CD4-positive, alpha-beta T cell treated with Interleukin-17A for 1 hour (primary cell): ENCODE data around the gene PJA1.

Source experiments
- DNase-seq: peaks from one replicate; pipeline ENCODE4 v3.0.0-alpha.2; 2020

PJA1 gene, protein sequence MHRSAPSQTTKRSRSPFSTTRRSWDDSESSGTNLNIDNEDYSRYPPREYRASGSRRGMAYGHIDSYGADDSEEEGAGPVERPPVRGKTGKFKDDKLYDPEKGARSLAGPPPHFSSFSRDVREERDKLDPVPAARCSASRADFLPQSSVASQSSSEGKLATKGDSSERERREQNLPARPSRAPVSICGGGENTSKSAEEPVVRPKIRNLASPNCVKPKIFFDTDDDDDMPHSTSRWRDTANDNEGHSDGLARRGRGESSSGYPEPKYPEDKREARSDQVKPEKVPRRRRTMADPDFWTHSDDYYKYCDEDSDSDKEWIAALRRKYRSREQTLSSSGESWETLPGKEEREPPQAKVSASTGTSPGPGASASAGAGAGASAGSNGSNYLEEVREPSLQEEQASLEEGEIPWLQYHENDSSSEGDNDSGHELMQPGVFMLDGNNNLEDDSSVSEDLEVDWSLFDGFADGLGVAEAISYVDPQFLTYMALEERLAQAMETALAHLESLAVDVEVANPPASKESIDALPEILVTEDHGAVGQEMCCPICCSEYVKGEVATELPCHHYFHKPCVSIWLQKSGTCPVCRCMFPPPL

DNA sequence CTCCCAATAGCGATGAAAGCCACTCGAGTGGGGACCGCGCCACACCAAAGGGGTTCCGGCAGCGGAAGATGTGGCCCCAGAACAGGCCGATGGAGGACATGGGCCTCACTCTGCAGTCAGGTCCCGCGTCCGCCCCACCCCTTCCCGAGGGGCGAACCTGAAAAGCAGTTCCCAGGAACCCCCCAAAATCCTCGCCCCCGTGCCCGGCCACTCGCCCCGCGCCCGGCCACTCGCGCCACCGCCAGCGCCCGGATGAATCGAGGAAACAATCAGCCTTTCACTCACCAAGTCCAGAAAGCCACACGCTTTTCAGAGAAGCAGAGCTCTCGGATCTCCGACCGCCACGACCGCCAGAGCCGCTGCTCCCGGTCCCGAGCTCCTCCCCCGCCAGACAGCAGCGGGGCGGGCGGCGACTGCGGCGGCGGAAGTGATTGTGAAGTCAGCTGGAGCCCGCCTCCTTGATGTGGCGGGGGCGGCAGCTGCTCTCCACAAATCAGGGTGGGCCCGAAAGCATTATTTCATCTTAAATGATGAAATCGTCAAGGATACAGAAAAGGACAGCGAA, at the start of gene PJA1:
Gene PJA1 (minus strand): TSS at position 367 of the 565 bp plus-strand sequence. CDS start 2,380 bp downstream, outside the sequence.
- DNase-seq, result peak; percentile 73

DNA sequence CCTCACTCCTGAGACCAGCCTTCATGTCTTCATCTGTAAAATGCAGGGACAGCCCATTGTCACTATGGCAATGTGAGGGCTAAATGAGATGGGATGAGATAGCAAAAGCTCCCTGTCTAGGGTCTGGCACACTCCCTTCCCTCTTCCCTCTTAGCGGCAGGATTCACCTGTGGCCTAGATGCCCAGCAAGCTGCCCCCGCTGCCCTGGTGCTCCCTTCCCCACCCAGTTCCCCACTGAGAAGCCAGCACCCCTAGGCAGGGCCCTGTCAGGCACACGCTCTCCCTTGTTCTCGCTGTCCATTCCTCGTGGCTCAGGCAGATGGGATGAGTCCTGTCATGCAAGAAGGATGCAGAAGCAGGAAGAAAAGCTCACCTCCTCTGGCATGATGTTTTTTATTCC, 49.2 kb upstream of the PJA1 start:
- no peak for DNase-seq

DNA sequence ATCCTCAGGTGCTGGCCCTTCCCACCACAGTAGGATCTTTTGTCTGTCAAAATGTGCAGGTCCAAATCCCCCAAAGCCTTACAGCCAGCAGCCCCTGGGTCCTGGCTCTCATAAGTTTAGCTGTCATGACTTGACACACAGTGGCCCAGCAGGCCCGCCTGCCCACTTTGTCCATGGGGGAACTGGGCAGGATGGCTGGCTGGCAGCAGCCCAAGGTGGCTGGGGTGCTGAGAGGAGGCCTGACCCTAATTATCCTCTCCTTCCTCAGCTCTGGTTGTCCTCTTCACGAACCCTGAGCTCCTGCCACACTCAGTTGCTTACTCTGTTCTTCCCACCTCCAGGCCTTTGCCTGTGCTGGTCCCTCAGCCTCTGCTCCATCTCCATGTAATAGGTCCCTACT, 46.4 kb upstream of the PJA1 start:
- DNase-seq, result no peak

DNA sequence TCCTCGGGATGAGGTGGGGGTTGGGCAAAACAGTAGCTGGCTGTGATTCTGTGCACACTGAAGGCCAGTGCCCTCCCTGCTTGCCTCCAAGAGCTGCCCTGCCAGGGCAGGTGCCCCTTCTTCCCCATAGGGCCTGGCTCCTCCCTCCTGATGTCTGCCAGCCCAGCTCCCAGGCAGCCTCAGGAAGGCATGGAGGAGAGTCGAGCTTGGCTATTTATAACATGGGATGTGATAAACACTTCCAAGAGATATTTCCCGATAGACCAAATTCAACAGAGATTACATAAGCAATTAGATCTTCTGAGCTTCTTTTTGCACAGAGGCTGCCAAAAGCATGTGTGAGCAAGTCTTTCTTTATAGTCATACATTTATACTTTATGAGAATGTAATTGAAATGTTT, 45.3 kb upstream of the PJA1 start:
- DNase-seq, result no peak

DNA sequence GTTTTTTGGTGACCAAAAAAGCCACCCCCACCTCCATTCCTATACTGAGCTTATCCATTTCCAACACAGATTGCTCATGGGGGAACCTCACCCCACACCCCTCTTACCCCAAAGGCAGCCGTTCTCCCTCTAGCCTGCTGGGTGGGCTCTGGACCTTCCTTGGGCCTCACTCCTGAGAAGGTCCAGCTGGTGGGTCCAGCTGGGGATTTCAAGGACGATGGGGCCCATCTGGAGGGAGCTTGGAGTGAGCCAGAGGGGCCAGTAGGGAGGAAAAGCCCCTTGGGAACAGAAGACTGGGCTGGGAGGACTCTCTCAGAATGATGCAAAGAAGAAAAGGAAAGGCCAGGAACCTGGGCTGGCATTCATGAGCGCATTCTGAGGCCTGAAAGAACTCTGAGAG, 42.0 kb upstream of the PJA1 start:
- DNase-seq, result no peak

DNA sequence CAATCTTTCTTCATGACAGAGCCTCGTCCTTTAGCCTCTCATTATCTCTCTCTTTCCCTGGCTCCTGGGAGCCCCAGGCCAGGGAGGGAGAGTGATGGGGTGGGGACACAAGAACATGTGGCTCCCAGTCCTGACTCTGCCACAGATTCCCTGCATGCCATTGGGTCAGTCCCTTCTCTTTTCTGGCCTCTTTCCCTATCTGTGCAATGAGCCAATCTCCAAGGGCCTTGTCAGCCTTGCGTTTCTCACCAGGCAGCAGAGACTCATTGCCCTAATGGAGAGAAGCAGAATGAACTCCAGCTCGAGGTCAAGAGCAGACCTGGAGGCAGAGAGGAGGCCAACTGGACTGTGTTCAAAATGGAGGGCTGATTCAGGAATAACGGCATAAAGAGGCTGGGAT, 38.4 kb upstream of the PJA1 start:
- DNase-seq, result no peak

DNA sequence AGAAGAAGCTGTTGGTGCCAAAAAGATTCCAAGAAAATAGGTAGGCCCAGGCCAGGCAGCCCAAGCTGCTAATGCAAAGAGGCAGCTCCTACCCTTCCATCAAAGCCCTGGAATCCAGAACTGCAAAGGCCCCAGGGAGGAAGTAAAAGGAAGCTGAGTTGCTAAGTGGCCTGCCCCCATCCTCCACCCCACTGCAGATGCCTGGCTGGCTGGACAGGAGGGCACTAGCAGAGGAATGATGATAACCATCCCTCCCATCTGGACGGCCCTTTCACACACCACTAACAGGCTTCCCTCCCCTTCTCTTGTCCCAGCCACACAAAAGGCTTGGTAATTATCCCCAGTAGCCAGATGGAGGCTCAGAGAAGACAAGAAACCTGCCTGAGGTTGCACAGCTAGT, 32.4 kb upstream of the PJA1 start:
- no peak for DNase-seq

DNA sequence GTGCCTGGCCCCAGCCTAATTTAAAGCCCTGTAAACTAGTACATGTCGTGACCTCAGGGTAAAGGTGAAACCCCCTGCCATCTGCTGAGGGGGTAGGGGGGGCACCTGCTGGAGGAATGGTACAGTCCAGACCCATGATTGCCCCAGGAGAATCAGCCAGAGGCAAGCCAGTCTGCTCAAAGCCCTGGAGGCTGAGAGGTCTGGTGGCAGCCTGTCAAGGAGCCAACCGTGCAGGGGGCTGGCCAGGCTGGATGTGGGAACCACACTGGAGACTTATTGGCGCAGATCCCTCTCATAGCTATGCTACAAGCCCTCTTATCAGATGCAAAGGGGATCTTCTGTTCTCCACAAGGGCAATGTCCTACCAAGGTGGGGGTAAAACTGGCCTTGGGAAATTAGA, 31.4 kb upstream of the PJA1 start:
- DNase-seq, result no peak

DNA sequence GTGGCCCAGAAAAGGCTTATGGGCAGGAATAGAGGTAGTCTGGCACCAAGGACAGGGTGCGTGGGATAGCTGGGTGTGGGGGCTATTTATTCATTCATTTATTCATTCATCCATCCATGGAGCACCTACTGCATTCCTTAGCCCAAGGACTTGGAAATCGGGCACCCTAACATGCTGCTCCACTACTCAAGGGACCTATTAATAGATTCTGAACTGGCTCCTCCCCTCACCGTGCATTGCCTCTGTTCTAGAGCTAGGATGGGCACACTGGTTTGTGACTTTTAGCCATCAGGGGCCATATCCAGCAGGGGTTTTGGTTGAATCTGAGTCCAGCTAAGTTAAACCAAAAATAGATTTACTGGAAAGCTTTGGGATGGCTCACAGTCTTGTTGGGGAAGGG, 30.6 kb upstream of the PJA1 start:
- DNase-seq, result no peak

DNA sequence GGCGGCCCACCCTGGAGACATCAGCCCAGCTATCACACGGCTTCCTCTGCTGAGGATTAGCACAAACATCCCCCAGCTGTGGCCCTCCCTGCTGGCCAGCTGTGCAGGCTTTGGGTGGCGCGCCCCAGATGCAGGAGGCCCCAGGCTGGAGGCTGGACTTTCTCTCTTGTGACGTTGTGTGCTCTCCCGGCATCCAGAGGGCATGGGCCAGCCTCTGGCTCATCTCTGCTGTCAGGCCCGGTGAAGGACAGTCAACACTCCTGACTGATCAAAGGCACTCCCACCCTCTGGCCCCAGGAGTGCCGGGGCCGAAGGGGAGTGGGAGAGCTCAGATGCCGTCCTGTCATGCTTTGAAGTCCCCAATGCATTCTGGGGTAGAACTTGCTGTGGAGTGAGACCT, 29.9 kb upstream of the PJA1 start:
- no peak for DNase-seq

DNA sequence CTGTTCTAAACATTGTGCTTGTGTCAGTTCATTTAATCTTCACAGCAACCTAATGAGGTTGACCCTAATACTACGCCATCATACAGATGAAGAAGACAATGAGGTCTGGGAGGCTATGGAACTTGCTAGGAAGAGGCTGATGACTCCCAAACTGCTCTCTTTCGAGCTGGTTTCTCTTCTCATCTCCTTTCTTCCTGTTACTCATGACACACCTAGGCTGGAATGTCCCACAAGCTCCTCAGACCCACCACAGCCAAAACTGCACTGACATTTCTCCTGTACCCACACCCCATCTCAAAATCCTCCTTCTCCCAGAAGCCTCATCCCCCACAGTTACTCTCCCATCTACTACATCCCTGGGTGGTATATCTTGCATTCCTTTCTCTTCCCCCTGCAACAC, 27.4 kb upstream of the PJA1 start:
- DNase-seq, result no peak

DNA sequence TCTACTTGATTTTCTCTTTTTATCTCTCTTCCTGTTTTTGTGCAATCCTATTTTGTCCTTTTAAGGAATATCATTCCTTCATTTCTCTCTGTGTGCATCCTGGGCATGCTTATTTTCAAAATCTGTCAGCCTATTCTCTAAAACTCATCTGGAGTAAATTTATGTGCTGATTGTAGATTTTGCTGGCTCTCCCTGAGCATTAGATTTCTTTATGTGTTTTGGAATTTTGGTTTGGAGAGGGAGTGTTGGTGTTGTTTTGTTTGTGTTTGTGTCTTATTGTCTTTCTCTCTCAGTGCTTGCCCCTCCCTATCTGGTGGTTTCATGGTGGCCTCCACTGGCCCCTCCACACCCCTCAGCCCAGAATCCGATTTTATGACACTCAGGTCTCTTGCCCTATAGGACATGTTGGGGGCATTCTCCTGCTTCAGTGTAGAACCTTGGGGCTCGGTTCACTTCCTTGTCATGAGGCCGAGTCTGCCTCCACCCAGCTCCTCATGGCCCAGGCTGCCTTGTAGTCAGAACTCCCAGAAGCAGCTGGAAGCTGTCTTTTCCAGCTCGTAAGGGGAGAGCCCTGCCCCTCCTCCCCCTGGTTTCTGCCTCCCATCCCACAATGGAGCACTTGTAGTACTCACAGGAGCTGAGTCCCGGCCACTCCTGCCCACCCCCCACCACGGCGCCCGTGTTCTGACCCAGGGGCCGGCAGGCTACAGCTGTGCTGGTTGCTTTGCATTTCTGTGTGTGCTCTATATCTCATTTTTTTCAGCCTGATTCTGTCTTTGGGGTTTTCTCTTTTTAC, 24.5 kb upstream of the PJA1 start:
- no peak for DNase-seq

DNA sequence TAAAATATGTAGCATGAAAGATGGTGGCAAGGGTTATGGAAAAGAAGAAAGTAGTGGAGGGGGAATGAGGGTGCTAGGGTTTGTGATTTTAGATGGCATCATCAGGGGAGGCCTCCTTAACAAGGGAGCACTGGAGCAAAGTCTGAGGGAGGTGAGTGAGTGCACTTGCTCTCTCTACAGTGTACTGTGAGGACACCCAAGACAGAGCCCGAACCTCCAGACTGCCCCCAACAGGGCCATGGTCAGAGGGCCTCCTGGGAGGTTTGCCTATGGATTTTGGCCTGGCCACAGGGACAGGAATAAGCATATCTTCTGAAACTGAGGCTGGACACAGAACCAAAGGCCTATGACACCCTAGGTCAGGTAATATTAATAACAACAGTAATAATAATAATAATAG, 21.4 kb upstream of the PJA1 start:
- DNase-seq, result no peak

DNA sequence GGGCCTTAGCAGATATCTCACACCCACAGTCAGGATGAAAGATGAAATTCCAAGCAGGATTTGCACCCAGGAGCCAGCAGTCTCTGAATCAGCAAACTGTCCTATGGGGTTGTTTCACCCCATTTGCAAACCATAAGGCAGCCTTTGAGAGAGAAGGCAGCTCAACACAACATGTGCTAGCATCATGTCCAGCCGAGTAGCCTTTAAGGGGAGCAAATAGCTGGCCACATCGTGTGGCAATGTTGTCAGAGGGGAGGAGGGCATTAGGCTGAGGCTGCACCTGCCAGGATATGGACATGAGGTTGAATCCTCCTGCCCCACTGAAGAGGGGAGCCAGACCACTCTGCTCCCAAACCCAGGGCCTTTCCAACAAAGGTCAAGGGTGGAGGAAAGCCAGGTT, 20.6 kb upstream of the PJA1 start:
- no peak for DNase-seq

DNA sequence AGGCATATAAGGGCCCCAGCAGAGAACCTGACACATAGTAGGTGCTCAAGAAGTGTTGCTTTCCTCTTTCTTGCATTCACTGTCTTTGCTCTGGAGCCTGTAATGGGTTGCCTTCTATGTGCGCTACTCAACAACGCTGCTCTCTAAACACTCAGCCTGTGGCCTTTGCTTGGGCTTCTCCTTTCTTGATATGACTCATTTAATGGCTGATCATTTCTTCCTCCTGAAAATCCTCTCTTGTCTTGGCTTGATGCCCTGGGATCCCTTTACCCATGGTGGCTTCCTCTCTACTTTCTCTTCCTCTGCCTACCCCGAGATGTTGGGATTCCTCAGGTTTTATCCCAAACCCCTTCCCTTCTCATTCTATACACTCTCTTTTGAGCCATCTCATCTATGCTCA, 19.9 kb upstream of the PJA1 start:
- no peak for DNase-seq

DNA sequence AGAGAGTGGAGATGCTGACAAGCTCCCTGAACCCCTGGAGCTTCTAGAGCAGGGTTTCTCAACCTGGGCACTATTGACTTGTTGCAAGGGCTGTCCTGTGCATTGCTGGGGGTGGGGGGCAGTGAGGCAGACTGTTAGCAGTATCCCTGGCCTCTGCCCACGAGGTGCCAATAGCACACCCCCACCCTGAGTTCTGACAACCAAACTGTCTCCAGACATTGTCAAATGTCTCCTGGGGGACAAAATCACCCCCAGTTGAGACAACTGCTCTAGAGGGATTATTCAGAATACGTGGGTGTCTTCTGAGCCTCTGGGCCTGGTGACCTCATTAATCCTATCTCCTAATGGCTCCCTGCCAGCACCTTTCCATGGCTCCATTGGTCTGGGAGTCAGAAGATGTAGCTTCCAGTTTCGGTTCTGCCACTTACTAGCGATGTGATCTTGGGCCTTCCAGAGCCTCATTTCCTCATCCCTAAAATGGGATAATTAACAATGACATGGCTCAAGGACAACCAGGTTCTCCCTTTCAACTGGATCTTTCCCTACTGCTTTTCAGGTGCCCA, 17.6 kb upstream of the PJA1 start:
- DNase-seq, result no peak

DNA sequence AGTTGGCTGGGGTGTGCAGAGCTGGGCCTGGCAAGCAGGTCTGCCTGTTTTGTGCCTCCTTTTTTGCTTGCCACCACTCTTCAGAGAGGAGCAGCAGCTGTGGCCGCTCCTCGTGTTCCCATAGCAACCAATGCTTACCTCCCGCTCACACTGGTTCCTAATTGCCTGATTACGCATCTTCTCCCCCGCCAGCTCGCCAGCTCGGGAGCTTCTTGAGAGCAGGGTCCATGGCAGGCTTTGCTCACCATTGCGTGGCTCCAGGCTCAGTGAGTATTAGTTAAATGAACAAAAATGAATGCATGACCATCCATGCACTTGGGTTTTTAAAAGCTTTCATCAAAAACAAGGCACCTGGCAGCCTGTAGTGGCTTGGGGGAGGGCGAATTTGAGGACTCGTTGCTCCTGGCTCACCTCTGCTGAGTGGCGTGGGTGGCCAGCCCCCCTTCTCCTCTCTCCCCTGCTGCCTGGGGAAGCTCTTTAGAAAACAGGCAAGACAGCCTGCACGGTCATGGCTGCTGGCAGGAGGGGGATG, 14.2 kb upstream of the PJA1 start:
- DNase-seq, result no peak

DNA sequence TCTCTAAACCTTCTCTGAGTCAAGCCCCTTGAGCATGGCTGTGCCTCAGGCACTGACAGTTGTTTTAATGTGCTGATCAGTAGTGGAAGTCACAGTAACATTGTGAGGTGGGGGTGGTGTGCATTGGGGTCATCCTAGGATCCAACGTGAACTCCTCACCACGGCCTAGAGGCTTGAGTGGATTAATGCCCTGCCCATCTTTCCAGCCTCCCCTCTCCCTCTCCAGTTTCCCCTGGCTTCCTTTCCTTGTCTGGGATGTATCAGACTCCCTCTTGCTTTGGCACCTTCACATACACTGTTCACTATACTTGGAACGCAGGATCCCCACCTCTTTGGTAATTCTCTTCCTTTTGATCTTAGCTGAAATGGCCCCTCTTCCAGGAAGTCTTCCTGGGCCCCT, 13.3 kb upstream of the PJA1 start:
- no peak for DNase-seq

DNA sequence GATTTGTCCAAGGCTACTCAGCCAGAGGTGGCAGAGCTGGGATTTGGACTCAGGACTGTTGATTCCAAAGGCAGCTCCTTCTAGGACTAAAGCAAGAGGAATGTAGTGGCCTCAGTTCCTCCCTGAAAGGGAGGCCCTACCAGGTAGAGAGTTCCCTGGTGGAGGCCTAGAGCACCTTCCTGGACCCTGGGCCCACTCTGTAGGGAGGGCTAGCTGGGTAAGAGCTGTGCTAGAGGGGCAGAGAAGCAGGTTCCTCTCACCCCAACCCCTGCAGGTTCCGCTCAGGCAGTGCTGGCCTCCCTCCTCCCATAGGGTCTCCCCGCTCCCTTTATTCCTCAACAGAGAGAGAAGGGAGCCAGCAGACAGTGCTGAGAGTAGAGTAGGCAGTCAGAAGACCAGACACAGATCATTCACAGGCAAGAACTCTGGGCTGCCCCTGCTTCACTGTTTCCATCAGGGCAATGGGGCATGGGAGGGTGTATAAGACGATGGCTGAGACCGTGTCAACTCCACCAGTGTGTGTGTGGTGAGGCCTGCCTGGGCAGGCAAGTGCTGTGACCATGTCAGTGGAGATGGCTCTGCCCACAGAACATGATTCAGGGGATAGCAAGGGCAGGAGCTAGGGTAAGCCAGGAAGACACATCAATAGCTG, 12.4 kb upstream of the PJA1 start:
- DNase-seq, result no peak

DNA sequence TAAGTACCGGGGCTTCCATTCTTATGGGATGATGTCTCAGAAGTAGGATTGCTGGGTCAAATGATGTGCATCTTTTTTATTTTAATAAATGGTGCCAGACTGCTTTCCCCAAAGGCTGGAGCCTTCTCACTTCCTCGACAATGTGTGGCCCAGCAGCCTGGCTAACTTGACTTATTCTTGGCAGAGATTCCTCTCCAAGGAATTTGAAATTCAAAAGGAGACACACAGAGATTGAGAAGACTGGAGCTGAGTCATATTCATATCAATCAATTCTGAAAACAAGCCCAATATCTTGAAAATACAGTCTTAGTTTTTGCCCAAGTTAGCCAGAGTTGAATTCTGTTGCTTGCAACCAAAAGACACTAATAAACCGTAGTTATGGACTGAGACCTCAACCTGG, 10.8 kb upstream of the PJA1 start:
- no peak for DNase-seq

DNA sequence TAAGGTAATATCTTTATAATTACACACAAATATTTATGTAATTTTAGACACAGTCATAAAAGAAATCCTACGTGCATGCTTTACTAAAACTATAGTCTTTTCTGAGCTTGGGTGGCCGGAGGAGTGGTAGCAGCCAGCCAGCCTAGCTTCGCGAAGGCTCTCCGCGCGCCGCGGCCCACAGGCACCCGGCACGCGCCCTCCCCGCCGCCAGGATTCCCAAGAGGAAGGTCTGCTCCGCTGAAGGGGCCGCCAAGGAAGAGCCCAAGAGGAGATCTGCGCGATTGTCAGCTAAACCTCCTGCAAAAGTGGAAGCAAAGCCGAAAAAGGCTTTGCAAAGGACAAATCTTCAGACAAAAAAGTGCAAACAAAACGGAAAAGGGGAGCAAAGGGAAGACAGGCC, 8.7 kb upstream of the PJA1 start:
- no peak for DNase-seq

DNA sequence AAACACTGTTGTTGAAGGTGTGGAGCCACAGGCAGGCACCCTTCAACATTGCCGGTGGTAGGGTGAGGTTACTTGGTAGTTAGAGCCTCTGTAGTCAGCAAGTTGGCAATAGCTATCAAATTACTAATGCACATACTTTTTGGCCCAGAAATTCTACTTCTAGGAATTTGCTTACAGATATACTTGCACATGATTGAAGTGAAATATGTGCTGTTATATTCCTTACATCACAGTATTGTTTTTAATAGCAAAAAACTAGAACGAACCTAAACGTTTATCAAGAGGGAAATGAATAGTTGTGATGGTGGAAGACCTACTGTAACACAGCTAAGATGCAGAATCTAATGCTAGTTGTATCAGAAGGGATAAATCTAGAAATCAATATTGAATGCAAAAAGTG, 7.7 kb upstream of the PJA1 start:
- no peak for DNase-seq

DNA sequence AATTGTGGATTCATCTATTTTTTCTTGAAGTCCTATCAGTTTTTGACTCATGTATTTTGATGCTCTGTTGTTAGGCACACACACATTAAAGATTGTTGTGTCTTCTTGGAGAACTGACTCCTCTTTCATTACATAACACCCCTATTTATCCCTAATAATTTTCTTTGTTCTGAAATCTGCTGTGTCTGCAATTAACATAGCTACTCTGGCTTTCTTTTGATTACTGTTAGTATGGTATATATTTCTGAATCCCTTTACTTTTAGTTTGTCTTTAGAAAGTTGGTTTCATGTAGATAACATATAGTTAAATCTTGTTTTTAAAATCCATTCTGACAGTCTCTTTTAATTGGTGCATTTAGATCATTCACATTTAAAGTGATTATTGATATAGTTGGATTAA, 5.1 kb upstream of the PJA1 start:
- no peak for DNase-seq
